ENCODE measurements around the gene PGLYRP3. TPM values are rescaled to one million over a fixed set of nuclear protein-coding genes. Genes with fewer than 3 reads are reported as not detected.

PGLYRP3 gene
- total RNA-seq, 2 experiments from 2014 or later, result not detected

DNA sequence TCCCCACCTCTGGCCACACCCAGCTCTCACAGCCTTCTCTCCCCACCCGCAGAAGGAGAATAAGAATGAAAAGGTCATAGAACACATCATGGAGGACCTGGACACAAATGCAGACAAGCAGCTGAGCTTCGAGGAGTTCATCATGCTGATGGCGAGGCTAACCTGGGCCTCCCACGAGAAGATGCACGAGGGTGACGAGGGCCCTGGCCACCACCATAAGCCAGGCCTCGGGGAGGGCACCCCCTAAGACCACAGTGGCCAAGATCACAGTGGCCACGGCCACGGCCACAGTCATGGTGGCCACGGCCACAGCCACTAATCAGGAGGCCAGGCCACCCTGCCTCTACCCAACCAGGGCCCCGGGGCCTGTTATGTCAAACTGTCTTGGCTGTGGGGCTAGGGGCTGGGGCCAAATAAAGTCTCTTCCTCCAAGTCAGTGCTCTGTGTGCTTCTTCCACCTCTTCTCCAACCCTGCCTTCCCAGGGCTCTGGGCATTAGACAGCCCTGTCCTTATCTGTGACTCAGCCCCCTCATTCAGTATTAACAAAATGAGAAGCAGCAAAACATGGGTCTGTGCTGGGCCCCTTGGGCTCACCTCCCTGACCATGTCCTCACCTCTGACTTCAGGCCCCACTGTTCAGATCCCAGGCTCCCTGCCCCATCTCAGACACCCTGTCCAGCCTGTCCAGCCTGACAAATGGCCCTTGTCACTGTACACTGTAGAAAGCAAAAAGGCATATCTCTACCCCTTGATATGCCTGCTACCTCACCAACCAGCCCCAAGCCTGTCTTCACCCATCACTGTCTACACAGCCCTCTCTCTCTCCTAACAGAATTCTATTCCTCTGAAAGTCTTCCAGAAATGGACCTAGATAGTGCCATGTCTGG, 48.1 kb upstream of the PGLYRP3 start:
- ATAC-seq (ENCODE audit: poor library complexity) (no peak), DNase-seq (no peak)
- Histone ChIP-seq H3K9me3 (ENCODE audit: control insufficient read depth in 1 of 2, insufficient read depth in 1 of 2, low read length in 2 of 2) (no peaks in the 10 kb centered on the region), H3K36me3 (ENCODE audit: insufficient read depth, low read length) (no peaks in the 10 kb centered on the region), H3K27ac (ENCODE audit: low read depth in 1 of 2, low read length in 2 of 2) (no peak overlapping the region), H3K27me3 (ENCODE audit: control insufficient read depth in 1 of 2, insufficient read depth in 2 of 2, low read length in 2 of 2) (no peaks in the 10 kb centered on the region), H3K4me3 (ENCODE audit: low read length) (no peak overlapping the region), H3K4me1 (ENCODE audit: insufficient read depth, low read length) (peaks cover 19% of the 10 kb centered on the region)
- H3K9me3 Mint-ChIP-seq, result no peaks in the 10 kb centered on the region
- H3K27me3 Mint-ChIP-seq, result no peaks in the 10 kb centered on the region
- peaks cover 24% of the 10 kb centered on the region for H3K4me1 Mint-ChIP-seq (ENCODE audit: low read depth)
- no peak overlapping the region for H3K4me3 Mint-ChIP-seq
- ChIA-PET CTCF (no interaction called here), POLR2A (no interaction called here)
- TF ChIP-seq, protein P1, sequence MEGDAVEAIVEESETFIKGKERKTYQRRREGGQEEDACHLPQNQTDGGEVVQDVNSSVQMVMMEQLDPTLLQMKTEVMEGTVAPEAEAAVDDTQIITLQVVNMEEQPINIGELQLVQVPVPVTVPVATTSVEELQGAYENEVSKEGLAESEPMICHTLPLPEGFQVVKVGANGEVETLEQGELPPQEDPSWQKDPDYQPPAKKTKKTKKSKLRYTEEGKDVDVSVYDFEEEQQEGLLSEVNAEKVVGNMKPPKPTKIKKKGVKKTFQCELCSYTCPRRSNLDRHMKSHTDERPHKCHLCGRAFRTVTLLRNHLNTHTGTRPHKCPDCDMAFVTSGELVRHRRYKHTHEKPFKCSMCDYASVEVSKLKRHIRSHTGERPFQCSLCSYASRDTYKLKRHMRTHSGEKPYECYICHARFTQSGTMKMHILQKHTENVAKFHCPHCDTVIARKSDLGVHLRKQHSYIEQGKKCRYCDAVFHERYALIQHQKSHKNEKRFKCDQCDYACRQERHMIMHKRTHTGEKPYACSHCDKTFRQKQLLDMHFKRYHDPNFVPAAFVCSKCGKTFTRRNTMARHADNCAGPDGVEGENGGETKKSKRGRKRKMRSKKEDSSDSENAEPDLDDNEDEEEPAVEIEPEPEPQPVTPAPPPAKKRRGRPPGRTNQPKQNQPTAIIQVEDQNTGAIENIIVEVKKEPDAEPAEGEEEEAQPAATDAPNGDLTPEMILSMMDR (IDR thresholded peaks at IDR 0.05), result no peak
- intact Hi-C loops (cut with DNase I, micrococcal nuclease), result no loop called here
- no peak overlapping the region for H3K27ac Mint-ChIP-seq
- no peaks in the 10 kb centered on the region for H3K36me3 Mint-ChIP-seq (ENCODE audit: low read depth)

DNA sequence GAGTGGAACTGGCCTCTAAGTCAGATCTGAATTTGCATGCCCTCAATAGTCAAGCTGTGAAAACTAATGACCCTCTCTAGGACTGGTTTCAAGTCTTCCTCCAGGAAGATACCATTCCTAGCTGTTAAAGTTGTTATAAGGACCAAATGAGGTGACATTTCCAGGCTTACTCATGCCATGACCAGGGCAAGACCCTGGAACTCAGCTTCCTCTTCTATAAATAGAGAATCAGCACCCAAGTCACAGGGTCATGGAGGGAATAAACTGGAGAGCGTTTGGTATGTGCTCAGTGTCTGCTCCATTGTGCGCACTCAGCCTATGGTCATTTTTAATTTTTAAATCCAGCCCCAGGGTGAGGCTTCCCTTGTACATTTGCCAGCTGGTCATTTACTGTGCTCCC, 47.4 kb upstream of the PGLYRP3 start:
- no peak overlapping the region for H3K27ac Mint-ChIP-seq
- H3K9me3 Mint-ChIP-seq, result no peaks in the 10 kb centered on the region
- no peak overlapping the region for H3K4me3 Mint-ChIP-seq
- ChIA-PET CTCF (interaction anchor here (0.7 kb wide), 2 partner anchors 48 to 55 kb away, joined by 3 read pairs; no protein-coding TSS in a partner anchor), POLR2A (no interaction called here)
- peaks cover 22% of the 10 kb centered on the region for H3K4me1 ChIP-seq (ENCODE audit: insufficient read depth, low read length)
- peaks cover 24% of the 10 kb centered on the region for H3K4me1 Mint-ChIP-seq (ENCODE audit: low read depth)
- intact Hi-C loops (cut with DNase I, micrococcal nuclease), result no loop called here
- ATAC-seq (ENCODE audit: poor library complexity) (no peak), DNase-seq (no peak)
- H3K9me3 ChIP-seq (ENCODE audit: control insufficient read depth in 1 of 2, insufficient read depth in 1 of 2, low read length in 2 of 2), result no peaks in the 10 kb centered on the region
- no peak overlapping the region for H3K27ac ChIP-seq (ENCODE audit: low read depth in 1 of 2, low read length in 2 of 2)
- TF ChIP-seq, protein P1 (IDR thresholded peaks at IDR 0.05), result no peak
- no peaks in the 10 kb centered on the region for H3K27me3 Mint-ChIP-seq
- no peaks in the 10 kb centered on the region for H3K36me3 ChIP-seq (ENCODE audit: insufficient read depth, low read length)
- H3K27me3 ChIP-seq (ENCODE audit: control insufficient read depth in 1 of 2, insufficient read depth in 2 of 2, low read length in 2 of 2), result no peaks in the 10 kb centered on the region
- no peaks in the 10 kb centered on the region for H3K36me3 Mint-ChIP-seq (ENCODE audit: low read depth)
- no peak overlapping the region for H3K4me3 ChIP-seq (ENCODE audit: low read length)

DNA sequence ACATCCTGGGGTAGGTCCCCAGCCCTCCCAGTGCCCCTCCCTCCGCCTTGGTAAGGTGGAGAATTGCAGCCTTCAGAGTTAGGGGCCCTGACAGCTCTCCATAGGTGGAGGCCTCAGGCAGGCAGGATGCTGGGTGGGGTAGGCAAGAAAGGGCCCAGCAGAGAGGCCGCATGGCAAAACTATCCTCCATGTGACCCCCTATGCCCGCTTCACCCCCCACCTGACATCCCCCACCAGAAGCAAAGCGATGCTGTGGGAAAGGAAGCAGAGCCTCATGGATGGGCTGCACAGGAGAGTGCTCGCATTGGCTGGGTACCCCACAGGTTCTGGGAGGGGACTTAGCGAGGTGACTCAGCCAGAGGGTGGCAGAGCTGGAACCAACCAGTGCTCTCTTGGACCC, 46.5 kb upstream of the PGLYRP3 start:
- ChIA-PET POLR2A (no interaction called here), CTCF (interaction anchor here (0.7 kb wide), 2 partner anchors 48 to 54 kb away, joined by 3 read pairs; no protein-coding TSS in a partner anchor)
- Mint-ChIP-seq H3K9me3 (no peaks in the 10 kb centered on the region), H3K4me1 (ENCODE audit: low read depth) (peaks cover 24% of the 10 kb centered on the region), H3K36me3 (ENCODE audit: low read depth) (no peaks in the 10 kb centered on the region), H3K27me3 (no peaks in the 10 kb centered on the region), H3K27ac (no peak overlapping the region), H3K4me3 (no peak overlapping the region)
- TF ChIP-seq, protein P1 (IDR thresholded peaks at IDR 0.05), result no peak
- no peak overlapping the region for H3K27ac ChIP-seq (ENCODE audit: low read depth in 1 of 2, low read length in 2 of 2)
- no peak for DNase-seq
- no peaks in the 10 kb centered on the region for H3K36me3 ChIP-seq (ENCODE audit: insufficient read depth, low read length)
- H3K27me3 ChIP-seq (ENCODE audit: control insufficient read depth in 1 of 2, insufficient read depth in 2 of 2, low read length in 2 of 2), result no peaks in the 10 kb centered on the region
- H3K4me3 ChIP-seq (ENCODE audit: low read length), result peak overlapping the region; percentile 33
- intact Hi-C loops (cut with DNase I, micrococcal nuclease), result loop anchor here in 1 of 2 experiments (10.0 kb wide), 1 partner anchor 386 kb away; no protein-coding TSS in a partner anchor
- no peaks in the 10 kb centered on the region for H3K9me3 ChIP-seq (ENCODE audit: control insufficient read depth in 1 of 2, insufficient read depth in 1 of 2, low read length in 2 of 2)
- peaks cover 22% of the 10 kb centered on the region for H3K4me1 ChIP-seq (ENCODE audit: insufficient read depth, low read length)
- ATAC-seq (ENCODE audit: poor library complexity), result no peak

Data from CD4-positive, alpha-beta T cell (primary cell).